HepG2 (cell line): ENCODE results near the gene UBE2G2.

Experiments
- CAMTA2 ChIP-seq: sonication (generic); formaldehyde crosslinking; IDR thresholded peaks from 2 replicates; pipeline ENCODE4 v1.4.0; 2020; ENCODE audit warnings: mild to moderate bottlenecking, missing genetic modification reagents, borderline replicate concordance
- HHEX ChIP-seq: IDR thresholded peaks from 2 replicates; pipeline ENCODE4 v1.6.1; 2016; ENCODE audit warnings: control low read depth
- HNRNPLL ChIP-seq: fragments of 200-400 bp; formaldehyde crosslinking; IDR thresholded peaks from 2 replicates; pipeline ENCODE4 v1.6.1; 2017; ENCODE audit warnings: mild to moderate bottlenecking, low read depth, low read length; ENCODE audit not compliant: poor library complexity, severe bottlenecking
- MXI1 ChIP-seq: IDR thresholded peaks from 3 replicates; pipeline ENCODE4 v1.6.1; 2012; ENCODE audit warnings: low read depth, low read length, inconsistent platforms, borderline replicate concordance
- NR2C2 ChIP-seq: sonication (generic); formaldehyde crosslinking; IDR thresholded peaks from 2 replicates; pipeline ENCODE4 v1.4.0; 2020; ENCODE audit warnings: missing genetic modification reagents, mild to moderate bottlenecking, moderate library complexity, borderline replicate concordance
- REST ChIP-seq, 2 experiments: IDR thresholded peaks; 2 replicates each; pipeline ENCODE4 v1.6.1; 2011 to 2012; ENCODE audit warnings: low read length in 2 of 2, borderline replicate concordance in 1 of 2, low read depth in 1 of 2, mild to moderate bottlenecking in 1 of 2, moderate library complexity in 1 of 2
- SIN3A ChIP-seq: IDR thresholded peaks from 2 replicates; pipeline ENCODE4 v1.6.1; 2011; ENCODE audit warnings: low read depth, mild to moderate bottlenecking, control low read depth, low read length, borderline replicate concordance
- SSRP1 ChIP-seq: IDR thresholded peaks from 2 replicates; pipeline ENCODE4 v1.6.1; 2016; ENCODE audit warnings: control low read depth
- ZBTB2 ChIP-seq: sonication (generic); formaldehyde crosslinking; IDR thresholded peaks from 2 replicates; pipeline ENCODE4 v1.8.0; 2022; ENCODE audit warnings: low read depth, missing genetic modification reagents
- ZBTB33 ChIP-seq: sonication (generic); formaldehyde crosslinking; IDR thresholded peaks from 2 replicates; pipeline ENCODE4 v1.4.0; 2020; ENCODE audit warnings: missing genetic modification reagents
- ZNF260 ChIP-seq: sonication (generic); formaldehyde crosslinking; IDR thresholded peaks from 2 replicates; pipeline ENCODE4 v1.4.0; 2020; ENCODE audit warnings: missing genetic modification reagents, low read depth, mild to moderate bottlenecking, borderline replicate concordance
- ZNF563 ChIP-seq: sonication (generic); formaldehyde crosslinking; IDR thresholded peaks from 2 replicates; pipeline ENCODE4 v1.8.0; 2022; ENCODE audit warnings: mild to moderate bottlenecking, moderate library complexity, missing genetic modification reagents
- TF ChIP-seq, protein P1 (sequence below): sonication (generic); formaldehyde crosslinking; IDR thresholded peaks from 2 replicates; pipeline ENCODE4 v1.5.0; 2020; ENCODE audit warnings: mild to moderate bottlenecking, missing genetic modification reagents, moderate library complexity

DNA sequence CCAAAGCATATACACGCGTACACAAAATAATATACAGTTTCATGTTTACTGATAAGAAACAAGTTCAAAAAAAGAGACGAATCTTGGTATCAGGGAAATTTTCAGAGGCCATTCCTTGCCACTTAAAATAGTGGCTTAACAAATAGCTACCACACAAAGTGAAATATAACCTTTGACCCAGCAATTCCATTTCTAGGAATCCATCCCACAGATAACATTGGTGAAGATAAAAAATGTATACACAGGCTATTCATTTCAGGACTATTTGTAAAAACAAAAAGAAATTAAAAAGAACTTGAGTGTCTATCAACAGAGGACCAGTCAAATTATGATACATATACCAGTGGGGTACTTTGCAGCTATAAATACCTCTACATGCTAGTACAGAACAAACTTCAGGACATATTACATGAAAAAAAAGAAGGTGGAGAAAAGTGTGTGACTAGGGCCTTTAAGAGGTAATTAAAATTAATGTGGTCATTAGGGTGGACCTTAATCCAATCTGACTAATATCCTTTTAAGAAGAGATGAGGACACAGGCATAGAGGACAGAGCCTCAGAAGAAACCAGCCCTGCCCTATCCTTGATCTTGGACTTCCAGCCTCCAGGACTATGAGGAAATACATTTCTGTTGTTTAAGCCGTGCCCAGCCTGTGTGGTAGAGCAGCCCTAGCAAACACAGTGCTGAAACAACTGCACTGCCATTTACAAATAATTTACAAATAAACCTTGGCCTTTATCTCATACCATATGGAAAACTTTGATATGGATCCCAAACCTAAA is 7.8 kb downstream of the UBE2G2 start:
- TF ChIP-seq HHEX (CRISPR knock-in tag) (no peak), CAMTA2 (CRISPR knock-in tag) (no peak), SIN3A (no peak), MXI1 (no peak), ZBTB2 (CRISPR knock-in tag) (no peak), HNRNPLL (no peak), REST (IDR thresholded peaks at IDR 0.05; ENCODE audit: borderline replicate concordance in 1 of 2, low read depth in 1 of 2, low read length in 2 of 2) (no peak), NR2C2 (CRISPR knock-in tag) (peak; percentile 36; the same call in 1 of the 2 replicates), ZNF260 (CRISPR knock-in tag) (no peak), ZNF563 (CRISPR knock-in tag) (no peak), SSRP1 (CRISPR knock-in tag) (no peak), ZBTB33 (CRISPR knock-in tag) (no peak)
- TF ChIP-seq, protein P1, sequence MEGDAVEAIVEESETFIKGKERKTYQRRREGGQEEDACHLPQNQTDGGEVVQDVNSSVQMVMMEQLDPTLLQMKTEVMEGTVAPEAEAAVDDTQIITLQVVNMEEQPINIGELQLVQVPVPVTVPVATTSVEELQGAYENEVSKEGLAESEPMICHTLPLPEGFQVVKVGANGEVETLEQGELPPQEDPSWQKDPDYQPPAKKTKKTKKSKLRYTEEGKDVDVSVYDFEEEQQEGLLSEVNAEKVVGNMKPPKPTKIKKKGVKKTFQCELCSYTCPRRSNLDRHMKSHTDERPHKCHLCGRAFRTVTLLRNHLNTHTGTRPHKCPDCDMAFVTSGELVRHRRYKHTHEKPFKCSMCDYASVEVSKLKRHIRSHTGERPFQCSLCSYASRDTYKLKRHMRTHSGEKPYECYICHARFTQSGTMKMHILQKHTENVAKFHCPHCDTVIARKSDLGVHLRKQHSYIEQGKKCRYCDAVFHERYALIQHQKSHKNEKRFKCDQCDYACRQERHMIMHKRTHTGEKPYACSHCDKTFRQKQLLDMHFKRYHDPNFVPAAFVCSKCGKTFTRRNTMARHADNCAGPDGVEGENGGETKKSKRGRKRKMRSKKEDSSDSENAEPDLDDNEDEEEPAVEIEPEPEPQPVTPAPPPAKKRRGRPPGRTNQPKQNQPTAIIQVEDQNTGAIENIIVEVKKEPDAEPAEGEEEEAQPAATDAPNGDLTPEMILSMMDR, result no peak
